HCT116 (cell line): ENCODE measurements around the gene TSPOAP1.

ENCODE experiments used
- EZH2 ChIP-seq: fragments of 200-600 bp; sonication (generic); IDR thresholded peaks from 2 replicates; pipeline ENCODE4 v1.6.1; 2017; ENCODE audit warnings: antibody characterized with exemption, mixed run types
- SP1 ChIP-seq: IDR thresholded peaks from 2 replicates; pipeline ENCODE4 v1.6.1; 2012; ENCODE audit warnings: low read depth
- ZNF274 ChIP-seq: fragments of 200-500 bp; sonication (Bioruptor generic); IDR thresholded peaks from 2 replicates; pipeline ENCODE4 v1.6.1; 2014; ENCODE audit warnings: mild to moderate bottlenecking, low read depth, low read length, inconsistent platforms
- TF ChIP-seq, protein P1 (sequence below), 3 experiments: fragments of 200-600 bp in 1 of 3; sonication (generic) in 1 of 3; IDR thresholded peaks in 2 of 3; conservative IDR thresholded peaks in 1 of 3; 2 replicates each; pipeline ENCODE4 v1.5.1; 2012 to 2017; ENCODE audit warnings: low read depth in 2 of 3, low read length in 2 of 3, antibody characterized with exemption in 1 of 3, borderline replicate concordance in 1 of 3, control low read depth in 1 of 3, mild to moderate bottlenecking in 1 of 3, mixed read lengths in 1 of 3, mixed run types in 1 of 3, moderate library complexity in 1 of 3; ENCODE audit not compliant: insufficient read depth in 1 of 3
- TF ChIP-seq, protein P2 (sequence below): IDR thresholded peaks from 2 replicates; pipeline ENCODE4 v1.6.1; 2012

DNA sequence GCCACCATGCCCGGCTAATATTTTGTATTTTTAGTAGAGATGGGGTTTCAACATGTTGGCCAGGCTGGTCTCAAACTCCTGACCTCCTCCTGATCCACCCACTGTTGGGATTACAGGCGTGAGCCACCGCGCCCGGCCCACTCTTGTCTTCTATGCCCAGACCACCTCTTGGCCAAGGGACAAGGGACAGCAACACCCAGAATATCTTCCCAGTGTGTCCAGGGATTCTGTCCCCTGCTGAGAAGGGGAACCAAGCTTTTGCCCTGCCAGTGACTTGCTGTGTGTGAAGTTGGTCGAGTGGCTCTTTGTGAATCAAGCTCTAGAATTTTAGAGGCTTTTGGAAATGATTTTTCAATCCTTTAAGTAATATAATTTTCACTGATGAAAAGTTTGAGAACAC is 46.2 kb downstream of the TSPOAP1 start:
- TF ChIP-seq, protein P1, sequence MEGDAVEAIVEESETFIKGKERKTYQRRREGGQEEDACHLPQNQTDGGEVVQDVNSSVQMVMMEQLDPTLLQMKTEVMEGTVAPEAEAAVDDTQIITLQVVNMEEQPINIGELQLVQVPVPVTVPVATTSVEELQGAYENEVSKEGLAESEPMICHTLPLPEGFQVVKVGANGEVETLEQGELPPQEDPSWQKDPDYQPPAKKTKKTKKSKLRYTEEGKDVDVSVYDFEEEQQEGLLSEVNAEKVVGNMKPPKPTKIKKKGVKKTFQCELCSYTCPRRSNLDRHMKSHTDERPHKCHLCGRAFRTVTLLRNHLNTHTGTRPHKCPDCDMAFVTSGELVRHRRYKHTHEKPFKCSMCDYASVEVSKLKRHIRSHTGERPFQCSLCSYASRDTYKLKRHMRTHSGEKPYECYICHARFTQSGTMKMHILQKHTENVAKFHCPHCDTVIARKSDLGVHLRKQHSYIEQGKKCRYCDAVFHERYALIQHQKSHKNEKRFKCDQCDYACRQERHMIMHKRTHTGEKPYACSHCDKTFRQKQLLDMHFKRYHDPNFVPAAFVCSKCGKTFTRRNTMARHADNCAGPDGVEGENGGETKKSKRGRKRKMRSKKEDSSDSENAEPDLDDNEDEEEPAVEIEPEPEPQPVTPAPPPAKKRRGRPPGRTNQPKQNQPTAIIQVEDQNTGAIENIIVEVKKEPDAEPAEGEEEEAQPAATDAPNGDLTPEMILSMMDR (IDR thresholded peaks at IDR 0.05 in 2 of 3, conservative IDR thresholded peaks at IDR 0.05 in 1 of 3; ENCODE audit: borderline replicate concordance in 1 of 3, insufficient read depth in 1 of 3, low read depth in 2 of 3, low read length in 2 of 3), result no peak
- no peak for TF ChIP-seq EZH2
- no peak for TF ChIP-seq ZNF274
- no peak for TF ChIP-seq SP1
- TF ChIP-seq, protein P2, sequence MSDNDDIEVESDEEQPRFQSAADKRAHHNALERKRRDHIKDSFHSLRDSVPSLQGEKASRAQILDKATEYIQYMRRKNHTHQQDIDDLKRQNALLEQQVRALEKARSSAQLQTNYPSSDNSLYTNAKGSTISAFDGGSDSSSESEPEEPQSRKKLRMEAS, result no peak
